ENCODE data around the gene ARL2BP. TPM values are rescaled to one million over a fixed set of nuclear protein-coding genes. Genes with fewer than 3 reads are reported as not detected.

Gene ARL2BP
- total RNA-seq, 1 experiment from 2014 or later, result 32.6 TPM

GRCh38 chr16:57268804-57269800 is 24.0 kb downstream of the ARL2BP start:
- BruUV-seq (replicated peaks), result no TSS peak
- intact Hi-C loops (cut with micrococcal nuclease; ENCODE audit: unreplicated experiment), result no loop called here
- Mint-ChIP-seq H3K36me3 (ENCODE audit: insufficient read depth, unreplicated experiment) (peaks cover 12% of the 10 kb centered on the region), H3K4me3 (ENCODE audit: low read depth, unreplicated experiment) (no peak overlapping the region), H3K27me3 (ENCODE audit: unreplicated experiment) (no peaks in the 10 kb centered on the region), H3K27ac (ENCODE audit: unreplicated experiment) (peak overlapping the region; percentile 10), H3K4me1 (ENCODE audit: low read depth, unreplicated experiment) (peaks cover 46% of the 10 kb centered on the region), H3K9me3 (ENCODE audit: low read depth, unreplicated experiment) (no peaks in the 10 kb centered on the region)
- TF ChIP-seq CTCF (IDR thresholded peaks at IDR 0.05; ENCODE audit: unreplicated experiment), result no peak
- peak; percentile 81 for DNase-seq
- CTCF ChIA-PET, result interaction anchor here (0.5 to 1.9 kb wide), 2 partner anchors 10 to 16 kb away, joined by 3 to 6 read pairs; no protein-coding TSS in a partner anchor

- no peak overlapping the region for H3K4me3 Mint-ChIP-seq (ENCODE audit: low read depth, unreplicated experiment)
- H3K27me3 Mint-ChIP-seq (ENCODE audit: unreplicated experiment), result no peaks in the 10 kb centered on the region
- DNase-seq, result no peak
- BruUV-seq (replicated peaks), result no TSS peak
- TF ChIP-seq CTCF (IDR thresholded peaks at IDR 0.05; ENCODE audit: unreplicated experiment), result no peak
- H3K9me3 Mint-ChIP-seq (ENCODE audit: low read depth, unreplicated experiment), result no peaks in the 10 kb centered on the region
- CTCF ChIA-PET, result interaction anchor here (0.6 to 1.9 kb wide), 2 partner anchors 17 to 250 kb away, joined by 6 to 12 read pairs; no protein-coding TSS in a partner anchor
- H3K27ac Mint-ChIP-seq (ENCODE audit: unreplicated experiment), result no peak overlapping the region
- intact Hi-C loops (cut with micrococcal nuclease; ENCODE audit: unreplicated experiment), result no loop called here
- H3K36me3 Mint-ChIP-seq (ENCODE audit: insufficient read depth, unreplicated experiment), result peaks cover 15% of the 10 kb centered on the region
- H3K4me1 Mint-ChIP-seq (ENCODE audit: low read depth, unreplicated experiment), result peaks cover 44% of the 10 kb centered on the region
Measured at GRCh38 chr16:57270221-57271062, 25.4 kb downstream of the ARL2BP start.

- CTCF ChIA-PET, result no interaction called here
- H3K4me1 Mint-ChIP-seq (ENCODE audit: low read depth, unreplicated experiment), result peaks cover 43% of the 10 kb centered on the region
- H3K4me3 Mint-ChIP-seq (ENCODE audit: low read depth, unreplicated experiment), result no peak overlapping the region
- H3K9me3 Mint-ChIP-seq (ENCODE audit: low read depth, unreplicated experiment), result no peaks in the 10 kb centered on the region
- no peak for TF ChIP-seq CTCF (IDR thresholded peaks at IDR 0.05; ENCODE audit: unreplicated experiment)
- intact Hi-C loops (cut with micrococcal nuclease; ENCODE audit: unreplicated experiment), result no loop called here
- H3K27me3 Mint-ChIP-seq (ENCODE audit: unreplicated experiment), result no peaks in the 10 kb centered on the region
- no TSS peak for BruUV-seq (replicated peaks)
- no peak for DNase-seq
- peaks cover 17% of the 10 kb centered on the region for H3K36me3 Mint-ChIP-seq (ENCODE audit: insufficient read depth, unreplicated experiment)
- no peak overlapping the region for H3K27ac Mint-ChIP-seq (ENCODE audit: unreplicated experiment)
Measured at GRCh38 chr16:57271063-57271345, 25.9 kb downstream of the ARL2BP start.

- CTCF ChIA-PET, result no interaction called here
- BruUV-seq (replicated peaks), result no TSS peak
Measured at GRCh38 chr16:57271867-57272495, 26.9 kb downstream of the ARL2BP start.

More at GRCh38 chr16:57271867-57272495, 26.9 kb downstream of the ARL2BP start:
- DNase-seq, result no peak
- no peak overlapping the region for H3K4me3 Mint-ChIP-seq (ENCODE audit: low read depth, unreplicated experiment)
- intact Hi-C loops (cut with micrococcal nuclease; ENCODE audit: unreplicated experiment), result no loop called here
- TF ChIP-seq CTCF (IDR thresholded peaks at IDR 0.05; ENCODE audit: unreplicated experiment), result no peak
- H3K27ac Mint-ChIP-seq (ENCODE audit: unreplicated experiment), result no peak overlapping the region
- H3K4me1 Mint-ChIP-seq (ENCODE audit: low read depth, unreplicated experiment), result peaks cover 43% of the 10 kb centered on the region
- H3K36me3 Mint-ChIP-seq (ENCODE audit: insufficient read depth, unreplicated experiment), result peaks cover 10% of the 10 kb centered on the region
- no peaks in the 10 kb centered on the region for H3K27me3 Mint-ChIP-seq (ENCODE audit: unreplicated experiment)
- H3K9me3 Mint-ChIP-seq (ENCODE audit: low read depth, unreplicated experiment), result no peaks in the 10 kb centered on the region

Data from Calu3 (cell line).